Ishikawa (cell line): Measurements from ENCODE around the gene SNRNP48.

Experiments used
- CEBPB ChIP-seq: IDR thresholded peaks from 2 replicates; pipeline ENCODE4 v1.6.1; 2012
- CREB1 ChIP-seq: IDR thresholded peaks from 2 replicates; pipeline ENCODE4 v1.6.1; 2012; ENCODE audit warnings: low read depth
- EGR1 ChIP-seq: IDR thresholded peaks from 2 replicates; pipeline ENCODE4 v1.6.1; 2012
- EP300 ChIP-seq: IDR thresholded peaks from 2 replicates; pipeline ENCODE4 v1.6.1; 2012; ENCODE audit warnings: borderline replicate concordance
- FOXM1 ChIP-seq: IDR thresholded peaks from 2 replicates; pipeline ENCODE4 v1.6.1; 2012; ENCODE audit warnings: low read depth, borderline replicate concordance
- MAX ChIP-seq: IDR thresholded peaks from 2 replicates; pipeline ENCODE4 v1.6.1; 2012
- RAD21 ChIP-seq: IDR thresholded peaks from 2 replicates; pipeline ENCODE4 v1.6.1; 2012; ENCODE audit warnings: low read depth
- REST ChIP-seq: IDR thresholded peaks from 2 replicates; pipeline ENCODE4 v1.6.1; 2012; ENCODE audit warnings: low read depth, mild to moderate bottlenecking
- TAF1 ChIP-seq: IDR thresholded peaks from 2 replicates; pipeline ENCODE4 v1.6.1; 2012; ENCODE audit warnings: low read depth, mild to moderate bottlenecking
- TCF12 ChIP-seq: IDR thresholded peaks from 2 replicates; pipeline ENCODE4 v1.6.1; 2012; ENCODE audit warnings: low read depth
- USF1 ChIP-seq: IDR thresholded peaks from 2 replicates; pipeline ENCODE4 v1.6.1; 2012
- YY1 ChIP-seq: IDR thresholded peaks from 2 replicates; pipeline ENCODE4 v1.6.1; 2012; ENCODE audit warnings: low read depth
- ZBTB7A ChIP-seq: IDR thresholded peaks from 2 replicates; pipeline ENCODE4 v1.6.1; 2012; ENCODE audit warnings: low read depth

- no peak for TF ChIP-seq REST
- TF ChIP-seq EGR1 = no peak
- TF ChIP-seq TAF1 = no peak
- no peak for TF ChIP-seq YY1
- TF ChIP-seq RAD21 = no peak
- no peak for TF ChIP-seq EP300
- no peak for TF ChIP-seq TCF12
- no peak for TF ChIP-seq CREB1
- no peak for TF ChIP-seq MAX
- no peak for TF ChIP-seq USF1
- no peak for TF ChIP-seq ZBTB7A
- TF ChIP-seq FOXM1 = no peak
- TF ChIP-seq CEBPB = no peak
These were observed 14.0 kb downstream of the SNRNP48 start for GRCh38 chr6:7604003-7604402.
